WTC11 (cell line): ENCODE data around the gene ADAMTS10. TPM values are rescaled to one million over a fixed set of nuclear protein-coding genes. Genes with fewer than 3 reads are reported as not detected.
A peak's percentile ranks its signal among the peaks of the same experiment; 100 is the strongest.

ENCODE experiments used
- ATAC-seq: fragments of 200-7000 bp; cut with Tn5 transposase; 2 replicates; pipeline ENCODE4 v1.10.0; 2021; ENCODE audit warnings: mild to moderate bottlenecking, moderate library complexity
- CTCF ChIA-PET: fragments of 300-600 bp; sonication (Branson Sonifier 250); formaldehyde crosslinking; loops from one replicate; lab custom pipeline; 2021; ENCODE audit warnings: antibody characterized with exemption; lab: Charles Lee
- POLR2A ChIA-PET: fragments of 350-600 bp; sonication (Branson Sonifier 250); formaldehyde crosslinking; loops from one replicate; lab custom pipeline; 2021; ENCODE audit warnings: antibody characterized with exemption; lab: Charles Lee
- DNase-seq: peaks from one replicate; pipeline ENCODE4 v3.0.0; 2021; ENCODE audit warnings: low spot score
- H3K27ac Mint-ChIP-seq: 2 replicates; pipeline ENCODE4 v1.8.0; 2021; ENCODE audit warnings: mixed read lengths
- H3K27me3 Mint-ChIP-seq: 2 replicates; pipeline ENCODE4 v1.8.0; 2021; ENCODE audit warnings: low read depth, mild to moderate bottlenecking, moderate library complexity, mixed read lengths
- H3K36me3 Mint-ChIP-seq: 2 replicates; pipeline ENCODE4 v1.8.0; 2021; ENCODE audit warnings: mixed read lengths
- H3K4me1 Mint-ChIP-seq: 2 replicates; pipeline ENCODE4 v1.8.0; 2022; ENCODE audit warnings: mixed read lengths
- H3K4me3 Mint-ChIP-seq: 2 replicates; pipeline ENCODE4 v1.8.0; 2021; ENCODE audit warnings: mild to moderate bottlenecking, moderate library complexity, mixed read lengths
- H3K9me3 Mint-ChIP-seq: 2 replicates; pipeline ENCODE4 v1.8.0; 2021; ENCODE audit warnings: mixed read lengths
- ATF1 ChIP-seq: sonication (generic); formaldehyde crosslinking; IDR thresholded peaks from 2 replicates; pipeline ENCODE4 v1.8.1; 2023; ENCODE audit warnings: mild to moderate bottlenecking, moderate library complexity, missing genetic modification reagents
- CBFB ChIP-seq: sonication (generic); formaldehyde crosslinking; IDR thresholded peaks from 2 replicates; pipeline ENCODE4 v1.8.1; 2022; ENCODE audit warnings: mild to moderate bottlenecking, low read depth, missing genetic modification reagents
- CREB1 ChIP-seq: sonication (generic); formaldehyde crosslinking; IDR thresholded peaks from 2 replicates; pipeline ENCODE4 v1.8.0; 2023; ENCODE audit warnings: mild to moderate bottlenecking, missing genetic modification reagents
- CREM ChIP-seq: sonication (generic); formaldehyde crosslinking; IDR thresholded peaks from 2 replicates; pipeline ENCODE4 v1.8.1; 2022; ENCODE audit warnings: mild to moderate bottlenecking, missing genetic modification reagents, moderate library complexity
- ELF4 ChIP-seq: sonication (generic); formaldehyde crosslinking; IDR thresholded peaks from 2 replicates; pipeline ENCODE4 v1.8.1; 2022; ENCODE audit warnings: low read depth, mild to moderate bottlenecking, moderate library complexity, missing genetic modification reagents
- EMX1 ChIP-seq: fragments of 250-450 bp; sonication (Bioruptor Pico); IDR thresholded peaks from 2 replicates; pipeline ENCODE4 v1.8.0; 2021; ENCODE audit warnings: mild to moderate bottlenecking
- ESRRA ChIP-seq: sonication (generic); formaldehyde crosslinking; IDR thresholded peaks from 2 replicates; pipeline ENCODE4 v1.8.1; 2022; ENCODE audit warnings: mild to moderate bottlenecking, missing genetic modification reagents, borderline replicate concordance
- FOXK1 ChIP-seq: sonication (generic); formaldehyde crosslinking; IDR thresholded peaks from 2 replicates; pipeline ENCODE4 v1.8.0; 2022; ENCODE audit warnings: mild to moderate bottlenecking, moderate library complexity, missing genetic modification reagents
- GABPB1 ChIP-seq: sonication (generic); formaldehyde crosslinking; IDR thresholded peaks from 2 replicates; pipeline ENCODE4 v1.8.1; 2023; ENCODE audit warnings: mild to moderate bottlenecking, missing genetic modification reagents
- GRHL2 ChIP-seq: fragments of 250-450 bp; sonication (Bioruptor Pico); IDR thresholded peaks from 2 replicates; pipeline ENCODE4 v1.8.0; 2022; ENCODE audit warnings: mild to moderate bottlenecking, moderate library complexity; ENCODE audit not compliant: insufficient replicate concordance, severe bottlenecking
- IRF2 ChIP-seq: sonication (generic); formaldehyde crosslinking; IDR thresholded peaks from 2 replicates; pipeline ENCODE4 v1.8.0; 2022; ENCODE audit warnings: low read depth, missing genetic modification reagents, borderline replicate concordance
- KAT7 ChIP-seq: sonication (generic); formaldehyde crosslinking; IDR thresholded peaks from 2 replicates; pipeline ENCODE4 v1.8.1; 2023; ENCODE audit warnings: missing genetic modification reagents, mild to moderate bottlenecking, borderline replicate concordance
- MYBL2 ChIP-seq: sonication (generic); formaldehyde crosslinking; IDR thresholded peaks from 2 replicates; pipeline ENCODE4 v1.8.1; 2023; ENCODE audit warnings: mild to moderate bottlenecking, moderate library complexity, missing genetic modification reagents
- NFYB ChIP-seq: sonication (generic); formaldehyde crosslinking; conservative IDR thresholded peaks from 2 replicates; pipeline ENCODE4 v1.8.0; 2022; ENCODE audit warnings: low read depth, missing genetic modification reagents
- NR2C2 ChIP-seq: sonication (generic); formaldehyde crosslinking; IDR thresholded peaks from 2 replicates; pipeline ENCODE4 v1.8.0; 2022; ENCODE audit warnings: mild to moderate bottlenecking, missing genetic modification reagents
- NR3C1 ChIP-seq: sonication (generic); formaldehyde crosslinking; conservative IDR thresholded peaks from 2 replicates; pipeline ENCODE4 v1.8.1; 2023; ENCODE audit warnings: low read depth, mild to moderate bottlenecking, missing genetic modification reagents
- PRRX2 ChIP-seq: fragments of 250-450 bp; sonication (Bioruptor Pico); IDR thresholded peaks from 2 replicates; pipeline ENCODE4 v1.8.0; 2021; ENCODE audit warnings: mild to moderate bottlenecking
- RORB ChIP-seq: fragments of 250-450 bp; sonication (Bioruptor Pico); IDR thresholded peaks from 2 replicates; pipeline ENCODE4 v1.9.0; 2021; ENCODE audit warnings: mild to moderate bottlenecking
- TEAD1 ChIP-seq: sonication (generic); formaldehyde crosslinking; IDR thresholded peaks from 2 replicates; pipeline ENCODE4 v1.8.0; 2022; ENCODE audit warnings: mild to moderate bottlenecking, missing genetic modification reagents
- ZBTB21 ChIP-seq: sonication (generic); formaldehyde crosslinking; IDR thresholded peaks from 2 replicates; pipeline ENCODE4 v1.8.1; 2023; ENCODE audit warnings: mild to moderate bottlenecking, missing genetic modification reagents, borderline replicate concordance
- ZNF138 ChIP-seq: sonication (generic); formaldehyde crosslinking; conservative IDR thresholded peaks from 2 replicates; pipeline ENCODE4 v1.8.1; 2022; ENCODE audit warnings: mild to moderate bottlenecking, moderate library complexity, missing genetic modification reagents
- ZNF263 ChIP-seq: sonication (generic); formaldehyde crosslinking; IDR thresholded peaks from 2 replicates; pipeline ENCODE4 v1.8.1; 2022; ENCODE audit warnings: low read depth, mild to moderate bottlenecking, moderate library complexity, missing genetic modification reagents
- ZNF423 ChIP-seq: fragments of 250-450 bp; sonication (Bioruptor Pico); IDR thresholded peaks from 2 replicates; pipeline ENCODE4 v2.1.2; 2022; ENCODE audit warnings: mild to moderate bottlenecking, moderate library complexity
- total RNA-seq: library from RNA; stranded (reverse); gene quantifications from 3 replicates; pipeline ENCODE4 v1.2.3, GENCODE V29; 2021
- TF ChIP-seq, protein P1 (sequence below): fragments of 250-450 bp; sonication (Bioruptor Pico); IDR thresholded peaks from 2 replicates; pipeline ENCODE4 v1.9.0; 2021; ENCODE audit warnings: mild to moderate bottlenecking, borderline replicate concordance
- TF ChIP-seq, protein P2 (sequence below): sonication (generic); formaldehyde crosslinking; IDR thresholded peaks from 2 replicates; pipeline ENCODE4 v1.8.0; 2023; ENCODE audit warnings: missing genetic modification reagents
- TF ChIP-seq, protein P3 (sequence below): sonication (generic); formaldehyde crosslinking; IDR thresholded peaks from 2 replicates; pipeline ENCODE4 v1.8.1; 2022; ENCODE audit warnings: mild to moderate bottlenecking, missing genetic modification reagents, moderate library complexity, borderline replicate concordance
- TF ChIP-seq, protein P4 (sequence below): fragments of 250-450 bp; sonication (Bioruptor Pico); IDR thresholded peaks from 2 replicates; pipeline ENCODE4 v1.9.0; 2021; ENCODE audit warnings: mild to moderate bottlenecking
- TF ChIP-seq, protein P5 (sequence below): fragments of 250-450 bp; sonication (Bioruptor Pico); IDR thresholded peaks from 2 replicates; pipeline ENCODE4 v1.9.0; 2021; ENCODE audit warnings: moderate library complexity, mild to moderate bottlenecking, inconsistent platforms, borderline replicate concordance
- TF ChIP-seq, protein P6 (sequence below): fragments of 250-450 bp; sonication (Bioruptor Pico); IDR thresholded peaks from 2 replicates; pipeline ENCODE4 v2.1.2; 2022; ENCODE audit warnings: mild to moderate bottlenecking, moderate library complexity

Gene ADAMTS10
- total RNA-seq, 1 experiment from 2014 or later = 16.0 TPM

DNA sequence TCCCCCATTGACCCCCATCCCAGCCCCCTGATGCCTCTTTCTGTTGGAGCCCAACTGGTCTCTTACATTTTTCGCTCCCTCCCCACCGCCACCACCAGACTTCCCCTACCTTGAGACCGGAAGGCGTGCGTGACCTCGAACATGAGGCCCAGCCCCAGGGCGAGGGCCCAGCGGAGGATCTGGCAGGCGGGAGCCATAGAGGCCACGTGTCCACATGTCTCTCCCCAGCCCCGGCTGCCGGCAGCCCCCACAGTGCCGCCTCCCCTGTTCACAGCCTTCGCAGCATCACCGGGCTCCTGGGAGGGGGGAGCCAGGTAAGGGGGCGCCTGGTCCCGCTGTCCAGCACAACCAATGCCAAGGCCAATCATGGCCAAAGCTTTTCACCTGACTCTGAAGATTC lies 5.0 kb downstream of the ADAMTS10 start:
- no peak overlapping the region for H3K27ac Mint-ChIP-seq
- TF ChIP-seq, protein P1, sequence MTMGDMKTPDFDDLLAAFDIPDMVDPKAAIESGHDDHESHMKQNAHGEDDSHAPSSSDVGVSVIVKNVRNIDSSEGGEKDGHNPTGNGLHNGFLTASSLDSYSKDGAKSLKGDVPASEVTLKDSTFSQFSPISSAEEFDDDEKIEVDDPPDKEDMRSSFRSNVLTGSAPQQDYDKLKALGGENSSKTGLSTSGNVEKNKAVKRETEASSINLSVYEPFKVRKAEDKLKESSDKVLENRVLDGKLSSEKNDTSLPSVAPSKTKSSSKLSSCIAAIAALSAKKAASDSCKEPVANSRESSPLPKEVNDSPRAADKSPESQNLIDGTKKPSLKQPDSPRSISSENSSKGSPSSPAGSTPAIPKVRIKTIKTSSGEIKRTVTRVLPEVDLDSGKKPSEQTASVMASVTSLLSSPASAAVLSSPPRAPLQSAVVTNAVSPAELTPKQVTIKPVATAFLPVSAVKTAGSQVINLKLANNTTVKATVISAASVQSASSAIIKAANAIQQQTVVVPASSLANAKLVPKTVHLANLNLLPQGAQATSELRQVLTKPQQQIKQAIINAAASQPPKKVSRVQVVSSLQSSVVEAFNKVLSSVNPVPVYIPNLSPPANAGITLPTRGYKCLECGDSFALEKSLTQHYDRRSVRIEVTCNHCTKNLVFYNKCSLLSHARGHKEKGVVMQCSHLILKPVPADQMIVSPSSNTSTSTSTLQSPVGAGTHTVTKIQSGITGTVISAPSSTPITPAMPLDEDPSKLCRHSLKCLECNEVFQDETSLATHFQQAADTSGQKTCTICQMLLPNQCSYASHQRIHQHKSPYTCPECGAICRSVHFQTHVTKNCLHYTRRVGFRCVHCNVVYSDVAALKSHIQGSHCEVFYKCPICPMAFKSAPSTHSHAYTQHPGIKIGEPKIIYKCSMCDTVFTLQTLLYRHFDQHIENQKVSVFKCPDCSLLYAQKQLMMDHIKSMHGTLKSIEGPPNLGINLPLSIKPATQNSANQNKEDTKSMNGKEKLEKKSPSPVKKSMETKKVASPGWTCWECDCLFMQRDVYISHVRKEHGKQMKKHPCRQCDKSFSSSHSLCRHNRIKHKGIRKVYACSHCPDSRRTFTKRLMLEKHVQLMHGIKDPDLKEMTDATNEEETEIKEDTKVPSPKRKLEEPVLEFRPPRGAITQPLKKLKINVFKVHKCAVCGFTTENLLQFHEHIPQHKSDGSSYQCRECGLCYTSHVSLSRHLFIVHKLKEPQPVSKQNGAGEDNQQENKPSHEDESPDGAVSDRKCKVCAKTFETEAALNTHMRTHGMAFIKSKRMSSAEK (CRISPR knock-in tag) = no peak
- TF ChIP-seq NR3C1 (CRISPR knock-in tag) = no peak
- TF ChIP-seq ZBTB21 = no peak
- TF ChIP-seq GRHL2 = no peak
- TF ChIP-seq FOXK1 (CRISPR knock-in tag) = no peak
- TF ChIP-seq PRRX2 (CRISPR knock-in tag) = no peak
- TF ChIP-seq ATF1 (CRISPR knock-in tag) = no peak
- no peak for TF ChIP-seq CREM (CRISPR knock-in tag)
- TF ChIP-seq ESRRA = no peak
- TF ChIP-seq, protein P2, sequence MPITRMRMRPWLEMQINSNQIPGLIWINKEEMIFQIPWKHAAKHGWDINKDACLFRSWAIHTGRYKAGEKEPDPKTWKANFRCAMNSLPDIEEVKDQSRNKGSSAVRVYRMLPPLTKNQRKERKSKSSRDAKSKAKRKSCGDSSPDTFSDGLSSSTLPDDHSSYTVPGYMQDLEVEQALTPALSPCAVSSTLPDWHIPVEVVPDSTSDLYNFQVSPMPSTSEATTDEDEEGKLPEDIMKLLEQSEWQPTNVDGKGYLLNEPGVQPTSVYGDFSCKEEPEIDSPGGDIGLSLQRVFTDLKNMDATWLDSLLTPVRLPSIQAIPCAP (CRISPR knock-in tag) = no peak
- TF ChIP-seq NFYB (CRISPR knock-in tag) = no peak
- TF ChIP-seq ELF4 (CRISPR knock-in tag) = no peak
- TF ChIP-seq, all 79 proteins: peak for 0
- no peak for ATAC-seq
- Mint-ChIP-seq H3K36me3 (peaks cover 33% of the 10 kb centered on the region), H3K4me3 (no peak overlapping the region), H3K9me3 (no peaks in the 10 kb centered on the region), H3K27me3 (no peaks in the 10 kb centered on the region), H3K4me1 (peaks cover 32% of the 10 kb centered on the region)
- POLR2A ChIA-PET = interaction anchor here (0.6 to 2.5 kb wide), 3 partner anchors 11 to 15 kb away, joined by 3 to 8 read pairs (median 6); no protein-coding TSS in a partner anchor
- CTCF ChIA-PET = interaction anchor here (1.0 to 2.1 kb wide), 5 partner anchors 10 to 27 kb away, joined by 3 to 9 read pairs (median 7); no protein-coding TSS in a partner anchor
- DNase-seq = no peak

DNA sequence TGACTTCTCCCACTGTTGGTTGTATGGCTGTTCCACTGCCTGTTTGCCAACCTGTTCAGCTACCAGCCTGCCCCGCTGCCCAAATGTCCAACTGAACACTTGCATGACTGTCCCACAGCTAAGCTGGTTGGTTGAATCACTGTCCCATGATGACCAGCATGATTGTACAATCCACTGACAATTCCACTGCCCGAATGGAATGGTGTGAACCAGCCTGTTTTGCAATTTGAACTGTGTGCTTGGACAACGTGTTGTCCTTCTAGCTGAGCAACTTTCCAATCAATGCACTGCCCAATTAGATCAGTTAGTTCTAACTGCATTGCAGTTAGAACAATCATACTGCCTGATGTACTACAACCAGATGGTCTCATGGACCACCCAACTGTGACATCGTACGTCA lies 8.7 kb downstream of the ADAMTS10 start:
- DNase-seq (no peak), ATAC-seq (no peak)
- Mint-ChIP-seq H3K9me3 (no peaks in the 10 kb centered on the region), H3K27ac (peak overlapping the region; percentile 54; the same call in 1 of the 2 replicates), H3K4me1 (peaks cover 3% of the 10 kb centered on the region; the same call in 1 of the 2 replicates), H3K36me3 (peaks cover 47% of the 10 kb centered on the region), H3K4me3 (no peak overlapping the region), H3K27me3 (no peaks in the 10 kb centered on the region)
- ChIA-PET CTCF (no interaction called here), POLR2A (interaction anchor here (0.7 kb wide), 1 partner anchor 35 kb away, joined by 5 read pairs; no protein-coding TSS in a partner anchor)
- TF ChIP-seq ZNF138 (no peak), CREB1 (no peak), ZNF263 (CRISPR knock-in tag) (no peak), MYBL2 (CRISPR knock-in tag) (no peak), EMX1 (CRISPR knock-in tag) (no peak), ZNF423 (CRISPR knock-in tag) (no peak), GABPB1 (no peak), KAT7 (no peak), TEAD1 (CRISPR knock-in tag) (no peak), RORB (CRISPR knock-in tag) (no peak), IRF2 (CRISPR knock-in tag) (no peak), NR3C1 (CRISPR knock-in tag) (no peak), ZBTB21 (no peak), CBFB (CRISPR knock-in tag) (no peak), NR2C2 (CRISPR knock-in tag) (no peak)
- TF ChIP-seq, protein P3, sequence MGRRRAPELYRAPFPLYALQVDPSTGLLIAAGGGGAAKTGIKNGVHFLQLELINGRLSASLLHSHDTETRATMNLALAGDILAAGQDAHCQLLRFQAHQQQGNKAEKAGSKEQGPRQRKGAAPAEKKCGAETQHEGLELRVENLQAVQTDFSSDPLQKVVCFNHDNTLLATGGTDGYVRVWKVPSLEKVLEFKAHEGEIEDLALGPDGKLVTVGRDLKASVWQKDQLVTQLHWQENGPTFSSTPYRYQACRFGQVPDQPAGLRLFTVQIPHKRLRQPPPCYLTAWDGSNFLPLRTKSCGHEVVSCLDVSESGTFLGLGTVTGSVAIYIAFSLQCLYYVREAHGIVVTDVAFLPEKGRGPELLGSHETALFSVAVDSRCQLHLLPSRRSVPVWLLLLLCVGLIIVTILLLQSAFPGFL (CRISPR knock-in tag) = no peak
- TF ChIP-seq, protein P4, sequence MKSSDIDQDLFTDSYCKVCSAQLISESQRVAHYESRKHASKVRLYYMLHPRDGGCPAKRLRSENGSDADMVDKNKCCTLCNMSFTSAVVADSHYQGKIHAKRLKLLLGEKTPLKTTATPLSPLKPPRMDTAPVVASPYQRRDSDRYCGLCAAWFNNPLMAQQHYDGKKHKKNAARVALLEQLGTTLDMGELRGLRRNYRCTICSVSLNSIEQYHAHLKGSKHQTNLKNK (CRISPR knock-in tag) = no peak
- TF ChIP-seq, protein P5, sequence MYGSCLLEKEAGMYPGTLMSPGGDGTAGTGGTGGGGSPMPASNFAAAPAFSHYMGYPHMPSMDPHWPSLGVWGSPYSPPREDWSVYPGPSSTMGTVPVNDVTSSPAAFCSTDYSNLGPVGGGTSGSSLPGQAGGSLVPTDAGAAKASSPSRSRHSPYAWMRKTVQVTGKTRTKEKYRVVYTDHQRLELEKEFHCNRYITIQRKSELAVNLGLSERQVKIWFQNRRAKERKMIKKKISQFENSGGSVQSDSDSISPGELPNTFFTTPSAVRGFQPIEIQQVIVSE = no peak
- TF ChIP-seq, protein P6, sequence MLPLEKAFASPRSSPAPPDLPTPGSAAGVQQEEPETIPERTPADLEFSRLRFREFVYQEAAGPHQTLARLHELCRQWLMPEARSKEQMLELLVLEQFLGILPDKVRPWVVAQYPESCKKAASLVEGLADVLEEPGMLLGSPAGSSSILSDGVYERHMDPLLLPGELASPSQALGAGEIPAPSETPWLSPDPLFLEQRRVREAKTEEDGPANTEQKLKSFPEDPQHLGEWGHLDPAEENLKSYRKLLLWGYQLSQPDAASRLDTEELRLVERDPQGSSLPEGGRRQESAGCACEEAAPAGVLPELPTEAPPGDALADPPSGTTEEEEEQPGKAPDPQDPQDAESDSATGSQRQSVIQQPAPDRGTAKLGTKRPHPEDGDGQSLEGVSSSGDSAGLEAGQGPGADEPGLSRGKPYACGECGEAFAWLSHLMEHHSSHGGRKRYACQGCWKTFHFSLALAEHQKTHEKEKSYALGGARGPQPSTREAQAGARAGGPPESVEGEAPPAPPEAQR (CRISPR knock-in tag) = no peak
